ENCODE results near the gene SUGCT.

Gene SUGCT

DNA sequence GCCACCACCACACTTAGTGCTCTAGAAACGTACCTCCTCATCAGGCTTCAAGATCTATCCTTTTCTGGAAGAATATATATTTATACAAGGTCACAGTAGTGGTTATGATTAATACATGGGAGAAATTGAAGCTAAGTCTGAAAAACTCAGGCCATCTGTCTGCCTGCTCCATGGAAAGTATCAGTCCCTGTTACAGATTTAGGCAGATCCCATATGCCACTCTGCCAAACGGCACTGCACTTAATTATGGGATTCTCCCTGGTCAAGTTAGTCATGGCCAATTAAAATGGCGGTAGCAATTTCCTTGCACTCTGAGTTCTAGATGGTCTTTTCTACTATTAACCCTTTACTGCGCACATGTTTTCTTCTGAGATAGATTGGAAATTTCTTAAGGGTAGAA lies 740.0 kb downstream of the SUGCT start:
- H3K4me3 ChIP-seq (ENCODE audit: low read depth, low read length): no peak overlapping the region
- TF ChIP-seq POLR2A (IDR thresholded peaks at IDR 0.05; ENCODE audit: extremely low read depth, insufficient read length) (no peak), MYC (IDR thresholded peaks at IDR 0.05; ENCODE audit: low read depth, low read length) (no peak)
- TF ChIP-seq, protein P1, sequence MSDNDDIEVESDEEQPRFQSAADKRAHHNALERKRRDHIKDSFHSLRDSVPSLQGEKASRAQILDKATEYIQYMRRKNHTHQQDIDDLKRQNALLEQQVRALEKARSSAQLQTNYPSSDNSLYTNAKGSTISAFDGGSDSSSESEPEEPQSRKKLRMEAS (IDR thresholded peaks at IDR 0.05; ENCODE audit: low read depth, low read length): no peak
- TF ChIP-seq, protein P2, sequence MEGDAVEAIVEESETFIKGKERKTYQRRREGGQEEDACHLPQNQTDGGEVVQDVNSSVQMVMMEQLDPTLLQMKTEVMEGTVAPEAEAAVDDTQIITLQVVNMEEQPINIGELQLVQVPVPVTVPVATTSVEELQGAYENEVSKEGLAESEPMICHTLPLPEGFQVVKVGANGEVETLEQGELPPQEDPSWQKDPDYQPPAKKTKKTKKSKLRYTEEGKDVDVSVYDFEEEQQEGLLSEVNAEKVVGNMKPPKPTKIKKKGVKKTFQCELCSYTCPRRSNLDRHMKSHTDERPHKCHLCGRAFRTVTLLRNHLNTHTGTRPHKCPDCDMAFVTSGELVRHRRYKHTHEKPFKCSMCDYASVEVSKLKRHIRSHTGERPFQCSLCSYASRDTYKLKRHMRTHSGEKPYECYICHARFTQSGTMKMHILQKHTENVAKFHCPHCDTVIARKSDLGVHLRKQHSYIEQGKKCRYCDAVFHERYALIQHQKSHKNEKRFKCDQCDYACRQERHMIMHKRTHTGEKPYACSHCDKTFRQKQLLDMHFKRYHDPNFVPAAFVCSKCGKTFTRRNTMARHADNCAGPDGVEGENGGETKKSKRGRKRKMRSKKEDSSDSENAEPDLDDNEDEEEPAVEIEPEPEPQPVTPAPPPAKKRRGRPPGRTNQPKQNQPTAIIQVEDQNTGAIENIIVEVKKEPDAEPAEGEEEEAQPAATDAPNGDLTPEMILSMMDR (IDR thresholded peaks at IDR 0.05; ENCODE audit: low read depth, low read length): no peak
- no peak for DNase-seq (ENCODE audit: low read depth)

DNA sequence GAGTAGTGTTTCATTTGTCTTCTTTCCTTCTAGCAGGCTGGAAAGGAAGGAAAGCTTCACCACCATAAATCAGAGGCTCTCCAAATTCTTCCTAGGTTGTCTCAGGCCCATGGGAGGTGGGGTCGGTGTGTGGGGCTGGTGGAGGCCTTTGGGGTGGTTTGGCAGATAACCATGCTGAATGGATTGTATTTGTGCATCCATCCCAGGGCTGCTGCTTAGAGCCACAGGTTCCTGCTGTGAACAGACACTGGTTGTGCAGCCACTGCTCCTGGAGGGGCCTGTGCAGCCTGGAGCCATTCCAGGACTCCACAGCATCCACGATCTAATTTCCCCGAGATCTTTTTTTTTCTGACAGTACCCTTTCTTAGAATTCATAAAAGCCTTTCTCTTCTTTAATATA lies 741.8 kb downstream of the SUGCT start:
- TF ChIP-seq POLR2A (IDR thresholded peaks at IDR 0.05; ENCODE audit: extremely low read depth, insufficient read length) (no peak), MYC (IDR thresholded peaks at IDR 0.05; ENCODE audit: low read depth, low read length) (no peak)
- TF ChIP-seq, protein P1 (IDR thresholded peaks at IDR 0.05; ENCODE audit: low read depth, low read length): no peak
- TF ChIP-seq, protein P2 (IDR thresholded peaks at IDR 0.05; ENCODE audit: low read depth, low read length): no peak
- H3K4me3 ChIP-seq (ENCODE audit: low read depth, low read length): no peak overlapping the region
- no peak for DNase-seq (ENCODE audit: low read depth)

DNA sequence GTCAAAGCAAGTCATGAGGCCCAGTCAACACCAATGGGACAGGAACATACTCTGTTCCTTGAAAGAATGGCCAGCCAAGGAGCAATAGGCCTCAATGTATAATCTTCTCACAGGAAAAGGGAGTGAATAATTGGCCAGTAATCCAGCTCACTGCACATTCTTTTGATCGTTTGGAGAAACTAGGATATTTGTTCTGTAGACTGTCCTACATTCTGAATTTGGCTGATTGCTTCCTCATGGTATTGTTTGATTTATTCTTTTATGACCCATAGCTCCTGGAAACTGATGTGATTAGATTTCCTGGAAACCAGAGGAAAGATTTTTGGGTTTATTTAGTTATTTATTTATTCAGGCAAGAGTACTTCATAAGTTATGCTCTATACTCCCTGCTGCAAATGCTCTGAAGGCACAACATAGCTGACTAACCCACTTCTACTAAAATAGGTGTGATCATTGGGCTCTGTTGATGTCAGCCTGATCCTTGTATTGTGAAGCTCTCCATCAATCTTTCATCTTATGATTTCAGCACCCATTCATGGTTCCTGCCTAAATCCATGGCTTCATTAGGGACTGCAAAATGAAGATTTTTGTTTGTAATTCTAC lies 745.2 kb downstream of the SUGCT start:
- no peak for DNase-seq (ENCODE audit: low read depth)
- TF ChIP-seq, protein P1 (IDR thresholded peaks at IDR 0.05; ENCODE audit: low read depth, low read length): no peak
- TF ChIP-seq, protein P2 (IDR thresholded peaks at IDR 0.05; ENCODE audit: low read depth, low read length): no peak
- TF ChIP-seq MYC (IDR thresholded peaks at IDR 0.05; ENCODE audit: low read depth, low read length) (no peak), POLR2A (IDR thresholded peaks at IDR 0.05; ENCODE audit: extremely low read depth, insufficient read length) (no peak)
- H3K4me3 ChIP-seq (ENCODE audit: low read depth, low read length): no peak overlapping the region

DNA sequence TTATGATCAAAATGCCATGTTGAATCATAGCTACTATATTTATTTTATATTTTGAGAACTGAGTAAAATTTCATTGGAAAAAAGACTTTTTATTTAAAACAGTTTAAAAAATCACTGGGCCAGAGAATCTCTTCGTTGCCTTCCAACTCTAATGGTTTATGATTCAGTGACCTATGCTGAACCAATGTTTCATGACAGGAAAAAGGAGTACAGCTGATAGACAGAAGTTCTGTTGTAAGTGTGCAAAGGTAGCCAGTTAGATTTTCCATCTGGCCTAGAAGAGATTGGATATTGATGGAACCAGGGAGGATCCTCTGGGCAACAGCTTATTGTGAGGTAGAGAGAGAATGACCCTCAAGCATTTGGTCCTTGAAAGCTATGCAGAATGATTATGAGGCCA lies 745.8 kb downstream of the SUGCT start:
- no peak for DNase-seq (ENCODE audit: low read depth)
- no peak overlapping the region for H3K4me3 ChIP-seq (ENCODE audit: low read depth, low read length)
- TF ChIP-seq, protein P1 (IDR thresholded peaks at IDR 0.05; ENCODE audit: low read depth, low read length): no peak
- TF ChIP-seq MYC (IDR thresholded peaks at IDR 0.05; ENCODE audit: low read depth, low read length) (no peak), POLR2A (IDR thresholded peaks at IDR 0.05; ENCODE audit: extremely low read depth, insufficient read length) (no peak)
- TF ChIP-seq, protein P2 (IDR thresholded peaks at IDR 0.05; ENCODE audit: low read depth, low read length): no peak

DNA sequence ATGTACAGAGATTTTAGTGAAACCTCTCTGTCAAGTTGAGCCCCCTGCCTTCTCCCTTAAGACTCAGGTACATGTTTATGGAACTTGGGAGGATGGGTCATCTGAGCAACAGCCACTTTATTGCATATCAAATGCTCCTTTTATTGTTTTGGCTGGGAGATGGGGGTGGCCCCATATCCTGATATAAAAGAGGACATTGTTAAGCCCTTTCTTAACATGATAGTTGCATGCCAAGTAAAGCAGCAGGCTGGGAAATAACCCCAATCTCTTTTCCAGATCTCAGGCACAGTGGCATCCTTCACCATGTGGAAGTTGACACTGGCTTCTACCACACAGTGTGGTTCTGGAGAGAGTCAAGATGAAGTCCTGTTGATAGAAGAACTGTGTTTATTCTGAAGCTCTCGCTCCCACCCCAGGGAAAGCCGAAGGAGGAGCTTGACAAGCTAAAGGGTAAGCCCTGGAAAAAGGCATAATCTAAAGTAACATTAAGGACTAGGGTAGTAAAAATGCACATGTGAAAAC lies 746.7 kb downstream of the SUGCT start:
- TF ChIP-seq MYC (IDR thresholded peaks at IDR 0.05; ENCODE audit: low read depth, low read length): no peak
- TF ChIP-seq, protein P2 (IDR thresholded peaks at IDR 0.05; ENCODE audit: low read depth, low read length): no peak
- TF ChIP-seq, protein P1 (IDR thresholded peaks at IDR 0.05; ENCODE audit: low read depth, low read length): no peak
- TF ChIP-seq POLR2A (IDR thresholded peaks at IDR 0.05; ENCODE audit: extremely low read depth, insufficient read length): no peak
- no peak for DNase-seq (ENCODE audit: low read depth)
- no peak overlapping the region for H3K4me3 ChIP-seq (ENCODE audit: low read depth, low read length)
